HPDE6-E6E7 (cell line): ENCODE data around the gene EDAR.

Experiments used
- DNase-seq: peaks from one replicate; pipeline ENCODE4 v3.0.0; 2011; ENCODE audit warnings: missing footprints; ENCODE audit errors: extremely low spot score

EDAR gene

GRCh38 chr2:108908713-108909070, 80.3 kb downstream of the EDAR start:
- no peak for DNase-seq

- no peak for DNase-seq
These were observed 81.0 kb downstream of the EDAR start for GRCh38 chr2:108907822-108908712.

DNA sequence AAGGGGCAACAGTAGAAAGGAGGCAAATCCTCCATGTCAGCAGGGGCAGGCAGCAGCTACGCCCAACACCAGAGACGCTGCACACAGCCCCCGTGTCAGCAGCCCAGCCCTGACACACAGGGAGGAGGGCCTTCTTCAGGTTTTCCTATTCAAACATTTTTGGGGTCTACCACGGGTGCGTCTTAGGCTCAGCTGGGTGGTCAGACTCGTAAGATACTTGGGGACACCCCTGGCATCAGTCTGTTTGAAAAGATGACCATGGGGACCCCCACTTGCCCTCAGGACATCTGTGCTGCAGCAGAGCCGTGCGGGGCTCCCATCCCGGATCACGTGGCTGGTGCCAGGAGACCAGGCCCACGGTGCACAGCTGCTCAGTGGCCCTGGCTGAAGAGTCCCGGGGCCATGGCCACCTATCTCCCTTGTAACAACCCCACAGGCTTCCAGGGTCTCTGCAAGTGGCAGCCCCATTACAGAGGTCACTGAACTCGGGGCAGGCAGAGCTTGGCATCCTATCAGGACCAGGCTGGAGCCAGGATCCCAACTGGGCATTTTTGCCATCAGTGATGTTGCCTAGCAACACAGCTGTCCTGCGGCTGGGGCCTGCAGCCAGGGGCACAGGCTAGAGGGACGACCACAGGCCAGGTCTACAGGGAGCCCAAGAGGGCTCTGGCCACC, 82.5 kb downstream of the EDAR start:
- DNase-seq = no peak

DNA sequence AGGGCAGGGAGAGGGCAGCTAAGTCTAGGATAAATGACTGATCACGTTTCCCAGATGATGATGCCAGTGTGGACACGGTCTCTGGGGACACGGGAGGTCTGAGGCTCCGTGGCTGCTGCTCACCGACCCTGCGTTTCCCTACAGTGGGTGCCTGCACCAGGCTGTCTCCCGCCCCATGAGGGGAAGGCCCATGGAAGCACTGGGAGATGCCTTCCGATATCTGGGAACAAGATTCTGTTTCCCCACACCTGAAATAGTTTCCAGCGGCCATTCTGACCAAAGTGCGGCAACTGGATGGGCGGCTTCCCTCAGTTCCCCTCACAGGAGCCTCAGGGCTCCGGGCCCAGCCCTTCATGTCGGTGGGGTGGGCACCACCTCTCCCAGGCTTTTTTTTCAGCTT, 83.1 kb downstream of the EDAR start:
- no peak for DNase-seq

GRCh38 chr2:108905176-108905575, 83.8 kb downstream of the EDAR start:
- no peak for DNase-seq

GRCh38 chr2:108904680-108905079, 84.3 kb downstream of the EDAR start:
- DNase-seq = no peak

- no peak for DNase-seq
These were observed 90.5 kb downstream of the EDAR start for GRCh38 chr2:108898315-108899082.

DNA sequence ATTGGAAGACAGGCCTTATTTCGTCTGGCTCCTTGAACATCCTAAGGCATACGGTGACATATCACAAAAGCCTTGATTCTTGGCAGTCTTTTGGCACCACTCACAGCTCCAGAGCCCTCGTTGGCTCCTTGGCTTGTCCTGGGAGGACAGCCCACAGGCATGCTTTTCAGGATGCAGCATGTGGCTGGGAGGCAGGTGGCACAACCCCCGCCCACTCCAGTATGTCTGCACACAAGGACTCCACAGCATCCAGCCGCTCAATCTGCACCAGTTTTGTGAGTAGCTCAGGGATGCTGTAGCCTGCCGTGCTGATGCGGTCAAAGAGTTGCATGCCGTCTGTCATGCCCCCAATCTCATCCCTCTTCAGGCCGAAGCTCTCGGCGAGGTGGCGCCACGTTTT, 92.3 kb downstream of the EDAR start:
- DNase-seq = no peak

DNA sequence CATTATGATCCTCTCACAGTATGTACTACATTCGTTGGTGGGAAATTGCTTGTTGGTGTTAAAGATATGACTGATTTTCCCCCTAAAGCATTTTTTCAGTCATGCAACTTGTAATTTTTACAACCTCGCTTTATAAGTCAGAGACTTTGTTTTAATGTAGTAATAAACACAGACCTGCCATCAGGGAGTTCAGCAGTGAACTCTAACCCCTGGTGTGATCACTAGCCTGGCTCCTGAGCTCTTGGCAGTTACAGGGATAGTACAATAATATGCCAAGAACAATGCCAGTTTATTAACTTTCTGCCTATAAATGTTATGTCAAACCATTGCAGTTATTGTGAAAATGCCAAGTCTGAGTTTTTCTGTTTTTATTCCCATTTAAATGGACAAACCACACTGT, 93.8 kb downstream of the EDAR start:
- no peak for DNase-seq

DNA sequence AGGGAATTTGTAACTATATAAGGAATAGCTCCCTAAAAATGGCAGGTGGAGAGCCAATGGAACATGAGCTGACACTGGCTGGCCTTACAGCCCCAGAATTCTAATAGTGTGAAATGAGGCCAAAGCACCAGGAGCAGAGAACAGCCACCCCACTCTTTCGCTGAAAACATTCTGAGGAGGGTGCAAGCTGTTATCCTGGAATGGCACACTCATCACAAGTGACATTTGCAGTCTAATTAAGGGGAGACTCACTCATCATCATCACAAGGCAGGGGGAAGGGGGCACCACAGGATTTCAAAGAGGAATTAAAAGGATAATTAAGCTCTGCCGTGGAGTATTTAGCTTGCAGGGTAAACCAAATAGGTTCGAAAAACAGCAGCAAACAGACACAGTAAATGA, 94.3 kb downstream of the EDAR start:
- no peak for DNase-seq

DNA sequence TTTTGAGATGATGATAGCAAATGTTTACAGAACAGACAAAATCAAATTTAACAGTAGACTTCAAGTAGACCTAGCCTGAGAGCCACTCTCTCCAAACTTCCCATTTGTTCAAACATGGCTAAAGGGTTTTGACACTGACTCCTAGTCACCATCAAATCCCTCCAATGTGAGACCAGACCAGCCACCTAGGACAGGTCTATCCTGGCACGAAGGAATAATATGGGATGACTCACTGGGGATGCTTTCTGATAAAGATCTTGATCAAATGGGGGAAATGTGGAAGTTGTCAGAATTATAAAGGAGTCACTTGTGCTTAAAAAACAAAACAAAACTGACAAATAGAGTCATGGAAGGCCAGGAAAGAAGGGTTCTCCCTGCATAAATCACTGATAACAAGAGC, 95.7 kb downstream of the EDAR start:
- DNase-seq = no peak

DNA sequence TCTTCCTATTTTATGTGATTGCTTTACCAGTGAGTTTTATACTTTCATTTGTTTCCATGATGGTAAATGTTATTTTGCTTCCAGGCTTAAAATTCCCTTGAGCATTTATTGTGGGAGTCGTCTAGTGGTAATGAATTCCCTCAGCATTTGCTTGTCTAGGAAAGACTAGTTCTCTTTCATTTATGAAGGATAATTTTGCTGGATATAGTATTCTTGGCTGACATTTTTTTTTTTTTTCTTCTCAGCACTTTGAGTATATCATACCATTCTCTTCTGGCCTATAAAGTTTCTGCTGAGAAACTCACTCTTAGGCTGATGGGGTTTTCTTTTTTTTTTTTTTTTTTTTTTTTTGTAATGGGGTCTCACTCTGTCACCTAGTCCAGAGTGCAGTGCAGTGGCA, 99.1 kb downstream of the EDAR start:
- no peak for DNase-seq

DNA sequence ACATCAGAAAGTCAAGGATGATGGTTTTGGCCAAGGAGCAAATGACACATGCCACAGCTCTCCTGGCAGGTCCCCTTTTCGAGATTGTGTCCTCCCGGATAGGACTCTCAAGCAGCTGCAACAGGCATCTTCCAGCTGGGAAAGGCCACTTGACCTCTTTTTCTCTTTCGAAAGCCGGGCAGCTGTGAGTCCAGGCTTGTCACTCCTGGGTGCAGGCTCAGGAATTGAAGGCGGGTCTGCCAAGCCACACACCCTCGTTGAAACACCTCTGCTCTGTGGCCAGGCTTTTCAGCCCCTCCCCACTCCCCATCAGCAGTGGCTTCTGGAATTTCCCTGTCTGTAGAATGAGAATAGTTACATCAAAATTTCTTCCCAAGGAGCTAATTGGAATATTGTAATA, 104.4 kb downstream of the EDAR start:
- DNase-seq = no peak

DNA sequence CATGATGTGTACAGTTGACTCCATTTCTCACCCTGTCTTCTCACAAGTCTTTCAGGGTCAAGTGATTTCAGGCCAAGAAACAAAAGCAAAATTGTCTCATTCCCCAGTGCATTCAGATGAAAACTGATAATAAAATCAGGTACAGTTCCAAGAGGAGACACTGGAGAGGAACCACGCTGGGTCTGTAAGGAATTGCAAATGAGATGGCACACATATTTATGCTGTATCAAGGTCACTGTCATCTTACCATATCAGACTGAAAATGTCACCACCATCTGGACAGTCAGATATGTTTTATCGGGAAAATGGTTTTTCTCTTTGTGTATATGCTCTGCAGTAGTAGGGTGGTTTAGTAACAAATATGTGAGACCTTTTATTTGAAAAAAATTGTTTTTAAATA, 110.7 kb downstream of the EDAR start:
- no peak for DNase-seq

- no peak for DNase-seq
These were observed 111.5 kb downstream of the EDAR start for GRCh38 chr2:108877506-108877905.

DNA sequence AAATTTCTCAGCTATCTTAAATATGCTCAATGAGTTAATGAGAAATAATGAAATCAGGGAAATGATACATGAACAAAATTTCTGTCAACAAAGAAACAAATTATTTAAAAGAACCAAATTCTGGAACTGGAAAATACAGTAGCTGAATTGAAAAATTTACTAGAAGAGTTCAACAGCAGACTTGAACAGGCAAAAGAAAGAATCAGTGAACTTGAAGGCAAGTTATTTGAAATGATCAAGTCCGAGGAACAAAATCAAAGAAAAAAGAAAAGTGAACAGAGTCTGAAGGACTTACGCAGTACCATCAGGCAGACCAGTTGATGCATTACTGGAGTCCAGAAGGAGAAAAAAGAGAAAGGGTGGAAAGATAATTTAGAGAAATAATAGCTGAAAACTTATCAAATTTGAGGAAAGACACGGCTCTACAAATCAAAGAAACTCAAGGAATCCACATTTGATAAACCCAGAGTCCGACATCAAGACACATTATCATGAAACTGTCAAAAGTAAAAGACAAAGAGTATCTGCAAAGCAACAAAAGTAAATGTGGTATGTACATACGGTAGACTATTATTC, 118.9 kb downstream of the EDAR start:
- no peak for DNase-seq

- DNase-seq = no peak
These were observed 119.5 kb downstream of the EDAR start for GRCh38 chr2:108869542-108869941.

GRCh38 chr2:108868911-108869310, 120.1 kb downstream of the EDAR start:
- DNase-seq = no peak

GRCh38 chr2:108866041-108866440, 123.0 kb downstream of the EDAR start:
- no peak for DNase-seq

- DNase-seq = no peak
These were observed 130.1 kb downstream of the EDAR start for GRCh38 chr2:108858894-108859293.

- DNase-seq = no peak
These were observed 133.8 kb downstream of the EDAR start for GRCh38 chr2:108855194-108855593.

- DNase-seq = no peak
These were observed 134.5 kb downstream of the EDAR start for GRCh38 chr2:108854484-108854883.
